Activated CD8-positive, alpha-beta memory T cell treated with anti-CD3 and anti-CD28 coated beads, Interleukin-2, amount 50 U/mL, for 48 hours (primary cell): ENCODE data around the gene PPFIA4.
"Not testable (repeated sequence)": the region's sequence is repeated elsewhere in the genome, so short reads cannot be mapped to it uniquely, and the experiment has no call there.

Source experiments
- DNase-seq: peaks from one replicate; pipeline ENCODE4 v3.0.0-alpha.2; 2020

The PPFIA4 gene

GRCh38 chr1:203026031-203026665 is at the start of gene PPFIA4:
Gene PPFIA4 (plus strand): TSS chr1:203026491. CDS start chr1:203039009, 12,518 bp downstream.
- DNase-seq = peak; percentile 96

DNA sequence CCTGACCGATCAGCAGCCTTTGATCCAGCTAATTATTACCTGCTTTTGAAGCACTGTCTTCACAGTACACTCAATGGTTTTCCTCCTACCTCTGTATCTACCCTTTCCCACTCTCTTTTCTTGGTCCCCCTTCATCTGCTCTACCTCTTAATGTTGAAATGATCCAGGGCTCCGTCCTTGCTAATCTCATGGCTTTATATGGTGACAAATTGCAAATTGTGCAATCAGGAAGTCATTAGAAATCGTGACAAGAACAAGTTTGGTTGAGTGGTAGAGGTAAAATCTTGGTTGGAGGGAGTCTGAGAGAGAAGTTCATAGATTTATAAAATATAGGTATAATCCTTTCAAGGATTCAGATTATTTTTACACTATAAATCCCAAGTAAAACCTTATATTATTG is 49.7 kb upstream of the PPFIA4 start:
- no peak for DNase-seq

GRCh38 chr1:202979459-202979858 is 46.8 kb upstream of the PPFIA4 start:
- no peak for DNase-seq

GRCh38 chr1:202981939-202982338 is 44.4 kb upstream of the PPFIA4 start:
- DNase-seq = no peak

GRCh38 chr1:202982715-202983430 is 43.4 kb upstream of the PPFIA4 start:
- no peak for DNase-seq

- DNase-seq = not testable (repeated sequence)
Observed at GRCh38 chr1:202986120-202986519, 40.2 kb upstream of the PPFIA4 start.

DNA sequence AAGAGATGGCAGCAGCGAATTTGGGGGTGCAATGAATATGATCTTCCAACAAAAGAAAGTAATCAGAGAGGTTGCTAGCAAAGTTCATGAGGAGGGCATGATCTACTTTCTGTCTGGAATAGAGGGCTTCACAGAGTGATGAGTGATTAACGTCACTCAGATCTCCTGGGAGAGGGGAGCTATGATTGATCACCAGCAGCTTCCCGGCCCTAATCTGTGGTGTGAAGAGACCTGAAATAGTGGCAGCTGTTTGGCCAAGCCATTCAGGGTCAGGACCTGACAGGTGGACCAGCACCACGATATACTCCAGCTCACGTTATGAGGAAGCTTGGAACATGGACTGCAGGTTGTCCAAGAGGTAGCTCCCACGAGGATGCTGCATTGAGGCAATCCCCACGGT is 39.0 kb upstream of the PPFIA4 start:
- DNase-seq = no peak

DNA sequence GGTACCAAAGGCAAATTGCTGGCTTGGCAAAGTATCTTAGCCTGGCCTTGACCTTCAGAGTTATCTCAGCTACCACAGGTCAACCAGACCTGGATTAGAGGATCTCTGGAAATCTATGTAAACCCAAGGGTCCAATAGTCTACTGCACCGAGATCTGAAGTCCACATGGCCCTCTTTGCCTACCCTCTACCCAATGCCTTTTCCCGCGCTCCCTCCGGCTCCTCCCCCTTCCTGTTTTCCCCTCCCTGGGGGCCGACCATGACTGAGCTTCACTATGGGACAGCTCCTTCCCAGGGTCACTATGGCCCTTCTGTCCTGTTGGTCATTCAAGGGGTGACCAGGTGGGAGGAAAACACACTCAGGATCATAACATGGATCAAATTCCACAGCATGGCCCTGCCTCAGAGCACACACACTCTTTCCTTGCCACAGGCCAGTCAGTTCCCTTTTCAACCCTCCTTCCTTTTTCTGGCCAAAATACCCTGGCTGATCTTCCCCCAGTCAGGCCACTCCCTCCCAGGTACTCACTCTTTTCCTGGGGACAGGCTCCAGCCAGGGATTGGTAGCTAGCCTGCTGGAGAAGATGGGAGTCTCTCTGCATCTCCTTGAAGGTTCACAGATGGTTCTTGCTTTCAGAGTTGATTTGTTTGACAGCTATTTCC is 38.2 kb upstream of the PPFIA4 start:
- no peak for DNase-seq

- DNase-seq = no peak
Observed at GRCh38 chr1:202989879-202990278, 36.4 kb upstream of the PPFIA4 start.

DNA sequence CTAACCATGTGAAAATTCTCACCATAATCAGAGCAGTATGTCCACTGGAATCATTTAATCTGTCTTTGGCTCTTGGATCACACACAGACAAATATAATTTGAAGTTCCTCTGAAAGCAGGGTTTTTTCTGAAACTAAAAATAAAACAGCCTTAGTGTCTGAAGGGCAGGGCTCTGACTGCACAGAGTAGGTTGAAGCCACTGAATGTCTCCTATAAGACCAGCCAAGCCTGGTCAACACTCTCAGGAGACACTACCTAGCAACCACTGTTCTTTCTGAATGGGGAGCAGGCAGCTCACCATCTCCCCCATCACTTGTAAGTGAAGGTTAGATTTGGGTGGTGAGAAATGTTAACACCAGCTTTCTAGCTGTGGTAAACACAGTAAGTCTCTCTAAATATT is 35.2 kb upstream of the PPFIA4 start:
- no peak for DNase-seq

GRCh38 chr1:202994756-202995155 is 31.5 kb upstream of the PPFIA4 start:
- no peak for DNase-seq

DNA sequence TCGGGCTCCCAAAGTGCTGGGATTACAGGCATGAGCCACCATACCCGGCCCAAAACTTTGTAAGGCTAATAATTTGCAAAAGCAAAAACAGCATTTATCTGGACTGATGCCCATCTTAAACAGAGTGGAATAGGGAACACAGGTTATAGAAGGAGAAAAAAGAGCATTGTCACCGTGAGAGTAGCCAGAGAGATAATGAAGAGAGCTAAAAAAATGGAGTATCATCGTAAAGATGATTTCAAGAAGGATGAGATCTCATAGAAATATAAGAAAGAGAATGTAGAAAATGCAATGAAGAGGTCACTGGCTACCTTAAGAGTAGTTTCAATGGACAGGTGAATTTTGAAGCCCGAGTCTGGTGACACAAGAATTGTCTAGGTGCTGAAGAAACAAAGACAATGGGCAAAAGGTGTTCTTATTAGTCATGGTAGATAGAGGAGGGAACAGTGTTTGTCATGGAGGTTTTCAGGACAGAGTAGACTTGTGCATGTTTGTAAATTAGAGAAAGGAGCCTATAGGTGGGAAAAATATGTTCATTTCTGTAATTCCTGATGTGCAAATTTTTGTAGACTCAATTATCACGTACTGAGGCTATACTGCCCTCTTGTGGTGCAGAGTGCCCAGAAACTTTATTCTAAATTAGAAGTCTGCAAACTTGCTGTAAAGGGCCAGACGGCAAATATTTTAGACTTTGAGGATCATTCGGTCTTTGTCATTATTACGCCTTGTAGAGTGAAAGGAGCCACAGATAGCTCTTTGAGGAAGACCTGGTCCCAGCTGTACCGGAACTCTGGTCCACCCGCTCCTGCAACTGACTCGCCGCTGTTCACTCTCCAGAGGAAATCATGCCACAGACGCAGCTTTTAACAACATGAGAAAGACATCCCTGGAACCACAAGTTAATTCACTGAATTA is 27.2 kb upstream of the PPFIA4 start:
- peak; percentile 64 for DNase-seq

DNA sequence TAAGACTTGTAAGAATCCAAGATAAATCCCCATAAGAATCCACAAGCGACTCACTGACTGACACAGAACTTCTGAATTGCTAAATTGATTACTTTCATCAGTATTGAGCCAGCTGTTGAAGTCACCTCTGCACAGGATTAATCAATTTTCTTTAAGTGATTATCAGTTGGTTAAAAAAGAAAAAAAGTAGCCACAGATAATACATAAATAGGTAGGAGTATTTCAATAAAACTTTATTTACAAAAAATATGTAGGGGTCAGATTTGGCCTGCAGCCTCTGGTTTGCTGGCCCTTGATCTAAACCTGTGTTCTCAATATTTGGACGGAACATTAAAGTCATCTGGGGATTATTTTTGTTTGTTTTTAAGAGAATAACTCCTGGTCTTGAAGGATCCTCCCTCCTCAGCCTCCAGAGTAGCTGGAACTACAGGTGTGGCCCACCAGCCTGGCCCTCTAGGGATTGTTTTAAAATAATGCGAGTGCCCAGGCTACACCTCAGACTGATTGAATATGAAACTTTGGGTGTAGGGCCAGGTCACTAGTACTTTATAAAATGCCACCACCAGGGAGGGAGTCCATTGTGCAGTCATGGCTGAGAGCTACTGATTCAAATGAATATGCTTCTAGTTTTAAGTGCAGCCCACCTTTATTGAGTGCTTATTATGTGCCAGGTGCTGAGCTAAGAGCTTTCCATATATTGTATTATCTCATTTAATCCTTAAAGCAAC is 25.9 kb upstream of the PPFIA4 start:
- DNase-seq = no peak

DNA sequence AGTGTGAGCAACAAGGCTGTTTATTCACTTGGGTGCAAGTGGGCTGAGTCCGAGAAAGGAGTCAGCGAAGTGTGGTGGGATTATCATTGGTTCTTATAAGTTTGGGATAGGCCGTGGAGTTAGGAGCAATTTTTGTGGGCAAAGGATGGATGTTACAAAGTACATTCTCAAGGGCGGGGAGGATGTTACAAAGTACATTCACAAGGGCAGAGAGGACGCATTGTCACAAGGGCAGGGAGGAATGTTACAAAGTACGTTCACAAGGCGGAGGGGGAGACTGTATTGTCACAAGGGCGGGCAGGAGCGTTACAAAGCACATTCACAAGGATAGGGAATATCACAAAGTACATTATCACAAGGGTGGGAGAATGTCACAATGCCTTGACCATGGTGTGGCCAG is 24.3 kb upstream of the PPFIA4 start:
- DNase-seq = no peak

GRCh38 chr1:203002951-203003350 is 23.3 kb upstream of the PPFIA4 start:
- DNase-seq = no peak

GRCh38 chr1:203005395-203006142 is 20.7 kb upstream of the PPFIA4 start:
- not testable (repeated sequence) for DNase-seq

- peak; percentile 95 for DNase-seq
Observed at GRCh38 chr1:203006948-203007871, 19.1 kb upstream of the PPFIA4 start, which contains the start of gene TMEM183A. Gene TMEM183A (plus strand): TSS chr1:203007374. CDS start chr1:203007466, 92 bp downstream.

DNA sequence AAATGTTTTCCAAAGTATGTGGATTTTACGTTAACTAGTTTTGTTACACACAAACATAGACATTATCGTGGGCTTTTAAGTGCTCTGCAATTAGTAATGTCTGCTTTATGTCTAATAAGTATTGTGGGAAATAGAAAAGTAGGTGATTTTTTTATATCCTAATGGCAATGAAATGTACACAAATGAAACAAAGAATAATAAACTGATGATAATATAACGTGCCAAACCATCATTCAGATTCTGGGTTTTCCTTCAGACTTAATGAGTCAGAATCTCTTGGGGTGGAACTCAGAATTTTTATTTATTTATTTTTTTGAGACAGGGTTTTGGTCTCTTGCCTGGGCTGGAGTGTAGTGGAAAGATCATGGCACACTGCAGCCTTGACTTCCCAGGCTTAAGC is 17.1 kb upstream of the PPFIA4 start:
- DNase-seq = no peak

- DNase-seq = no peak
Observed at GRCh38 chr1:203011582-203011981, 14.7 kb upstream of the PPFIA4 start.

GRCh38 chr1:203017061-203017460 is 9.2 kb upstream of the PPFIA4 start:
- DNase-seq = no peak
